HepG2 (cell line): Measurements from ENCODE around the gene CDYL2. TPM values are rescaled to one million over a fixed set of nuclear protein-coding genes. Genes with fewer than 3 reads are reported as not detected.

Source experiments
- CHD4 ChIP-seq: fragments of 200-600 bp; sonication (generic); IDR thresholded peaks from 2 replicates; pipeline ENCODE4 v1.7.0; 2017; ENCODE audit warnings: mild to moderate bottlenecking, low read length, borderline replicate concordance
- FOXA1 ChIP-seq, 2 experiments: fragments of 450-650 bp in 1 of 2; sonication (generic) in 1 of 2; formaldehyde crosslinking in 1 of 2; IDR thresholded peaks; 2 replicates each; pipeline versions ENCODE4 v1.4.0 to v1.6.1; 2016 to 2020; ENCODE audit warnings: missing genetic modification reagents in 1 of 2
- HNRNPLL ChIP-seq: fragments of 200-400 bp; formaldehyde crosslinking; IDR thresholded peaks from 2 replicates; pipeline ENCODE4 v1.6.1; 2017; ENCODE audit warnings: mild to moderate bottlenecking, low read depth, low read length; ENCODE audit not compliant: poor library complexity, severe bottlenecking
- HOXA3 ChIP-seq: sonication (generic); formaldehyde crosslinking; IDR thresholded peaks from 2 replicates; pipeline ENCODE4 v1.5.0; 2020; ENCODE audit warnings: missing genetic modification reagents
- NCOA5 ChIP-seq: sonication (generic); formaldehyde crosslinking; IDR thresholded peaks from 2 replicates; pipeline ENCODE4 v1.4.0; 2020; ENCODE audit warnings: missing genetic modification reagents
- POLR2AphosphoS2 ChIP-seq: IDR thresholded peaks from 2 replicates; pipeline ENCODE4 v1.6.1; 2011; ENCODE audit warnings: low read depth, low read length, improper control_type of control experiment
- RBM39 ChIP-seq: fragments of 200-400 bp; formaldehyde crosslinking; IDR thresholded peaks from one replicate; pipeline ENCODE4 v1.6.1; 2018; ENCODE audit warnings: antibody characterized with exemption, mild to moderate bottlenecking, low read depth, low read length; ENCODE audit not compliant: poor library complexity, severe bottlenecking
- SIX4 ChIP-seq: sonication (generic); formaldehyde crosslinking; IDR thresholded peaks from 2 replicates; pipeline ENCODE4 v1.4.0; 2020; ENCODE audit warnings: missing genetic modification reagents
- SMYD3 ChIP-seq: sonication (generic); formaldehyde crosslinking; IDR thresholded peaks from 2 replicates; pipeline ENCODE4 v1.8.1; 2023; ENCODE audit warnings: mild to moderate bottlenecking, missing genetic modification reagents
- ZBTB42 ChIP-seq: sonication (generic); formaldehyde crosslinking; IDR thresholded peaks from 2 replicates; pipeline ENCODE4 v1.5.0; 2020; ENCODE audit warnings: mild to moderate bottlenecking, missing genetic modification reagents
- ZNF160 ChIP-seq: sonication (generic); formaldehyde crosslinking; IDR thresholded peaks from 2 replicates; pipeline ENCODE4 v1.8.0; 2022; ENCODE audit warnings: mild to moderate bottlenecking, inconsistent platforms, missing genetic modification reagents
- ZNF3 ChIP-seq: IDR thresholded peaks from 2 replicates; pipeline ENCODE4 v1.7.0; 2017; ENCODE audit warnings: inconsistent platforms
- ZNF713 ChIP-seq: sonication (generic); formaldehyde crosslinking; IDR thresholded peaks from 2 replicates; pipeline ENCODE4 v1.4.0; 2020; ENCODE audit warnings: mild to moderate bottlenecking, missing genetic modification reagents
- ZNF816 ChIP-seq: sonication (generic); formaldehyde crosslinking; IDR thresholded peaks from 2 replicates; pipeline ENCODE4 v1.8.0; 2022; ENCODE audit warnings: missing genetic modification reagents, mild to moderate bottlenecking, borderline replicate concordance
- ZSCAN30 ChIP-seq: sonication (generic); formaldehyde crosslinking; IDR thresholded peaks from 2 replicates; pipeline ENCODE4 v1.5.0; 2020; ENCODE audit warnings: mild to moderate bottlenecking, missing genetic modification reagents
- polyA plus RNA-seq, 8 experiments: library from polyadenylated mRNA; depleted of rRNA in 3 of 8; stranded (reverse) in 7 of 8; unstranded in 1 of 8; fragments of >200 nt; fragmentation: Illumina TruSeq in 4 of 8; extraction: Trizol in 4 of 8; gene quantifications; 2 replicates each; pipeline versions ENCODE4 v1.2.1 to v1.2.3, GENCODE V29; 2011 to 2016; ENCODE audit warnings: low read depth in 4 of 8, missing spikeins in 1 of 8, mixed read lengths in 1 of 8; ENCODE audit not compliant: insufficient read depth in 1 of 8
- total RNA-seq, 5 experiments: library from RNA; depleted of rRNA; stranded (reverse); fragments of >200 nt; fragmentation: Illumina TruSeq; extraction: Trizol; gene quantifications; 2 replicates each; pipeline ENCODE4 v1.2.3, GENCODE V29; 2016; ENCODE audit warnings: low read depth in 1 of 5
- TF ChIP-seq, protein P1 (sequence below): sonication (generic); formaldehyde crosslinking; IDR thresholded peaks from 2 replicates; pipeline ENCODE4 v1.8.0; 2022; ENCODE audit warnings: mild to moderate bottlenecking, missing genetic modification reagents; ENCODE audit not compliant: insufficient replicate concordance
- TF ChIP-seq, protein P2 (sequence below): sonication (generic); formaldehyde crosslinking; IDR thresholded peaks from 2 replicates; pipeline ENCODE4 v1.8.0; 2022; ENCODE audit warnings: low read depth, missing genetic modification reagents
- TF ChIP-seq, protein P3 (sequence below): conservative IDR thresholded peaks from 2 replicates; pipeline ENCODE4 v1.6.1; 2018; ENCODE audit warnings: missing genetic modification reagents
- TF ChIP-seq, protein P4 (sequence below): IDR thresholded peaks from 2 replicates; pipeline ENCODE4 v1.6.1; 2016; ENCODE audit warnings: missing compliant biosample characterization, missing genetic modification reagents, borderline replicate concordance
- TF ChIP-seq, protein P5 (sequence below): sonication (generic); formaldehyde crosslinking; IDR thresholded peaks from 2 replicates; pipeline ENCODE4 v1.4.0; 2020; ENCODE audit warnings: mild to moderate bottlenecking, missing genetic modification reagents
- TF ChIP-seq, protein P6 (sequence below): sonication (generic); formaldehyde crosslinking; conservative IDR thresholded peaks from 2 replicates; pipeline ENCODE4 v1.8.0; 2022; ENCODE audit warnings: mild to moderate bottlenecking, moderate library complexity, missing genetic modification reagents

CDYL2 gene
- total and polyA plus RNA-seq, 2 of the 13 experiments (the other 11 are each of a cell fraction or from before 2014, with no cell fraction given), result 0.07 to 0.35 TPM

DNA sequence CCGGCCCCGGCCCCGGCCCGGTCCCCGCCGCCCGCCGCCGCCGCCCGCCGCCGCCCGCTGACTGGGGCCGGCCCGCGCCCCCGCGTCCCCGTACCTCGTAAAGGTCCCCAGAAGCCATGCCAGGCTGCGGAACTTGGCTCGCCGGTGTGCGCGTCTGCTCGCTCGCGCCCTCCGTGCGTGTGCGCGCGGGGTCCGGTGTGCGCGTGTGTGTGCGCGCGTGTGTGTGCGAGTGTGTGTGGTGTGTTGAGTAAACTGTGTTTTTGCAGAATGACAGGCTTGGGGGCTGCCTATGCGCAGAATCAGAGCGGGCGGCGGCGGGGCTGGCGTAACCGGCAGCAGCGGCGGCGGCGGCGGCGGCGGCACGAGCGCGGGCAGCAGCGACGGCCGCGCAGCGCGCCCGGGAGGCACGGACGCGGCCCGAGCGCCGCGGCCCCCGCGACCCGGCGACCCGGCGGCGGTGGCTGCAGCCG, 307 bp downstream of the CDYL2 start (continued):
- TF ChIP-seq, protein P1, sequence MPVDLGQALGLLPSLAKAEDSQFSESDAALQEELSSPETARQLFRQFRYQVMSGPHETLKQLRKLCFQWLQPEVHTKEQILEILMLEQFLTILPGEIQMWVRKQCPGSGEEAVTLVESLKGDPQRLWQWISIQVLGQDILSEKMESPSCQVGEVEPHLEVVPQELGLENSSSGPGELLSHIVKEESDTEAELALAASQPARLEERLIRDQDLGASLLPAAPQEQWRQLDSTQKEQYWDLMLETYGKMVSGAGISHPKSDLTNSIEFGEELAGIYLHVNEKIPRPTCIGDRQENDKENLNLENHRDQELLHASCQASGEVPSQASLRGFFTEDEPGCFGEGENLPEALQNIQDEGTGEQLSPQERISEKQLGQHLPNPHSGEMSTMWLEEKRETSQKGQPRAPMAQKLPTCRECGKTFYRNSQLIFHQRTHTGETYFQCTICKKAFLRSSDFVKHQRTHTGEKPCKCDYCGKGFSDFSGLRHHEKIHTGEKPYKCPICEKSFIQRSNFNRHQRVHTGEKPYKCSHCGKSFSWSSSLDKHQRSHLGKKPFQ, result no peak
- TF ChIP-seq SIX4 (CRISPR knock-in tag) (no peak), HOXA3 (CRISPR knock-in tag) (no peak), CHD4 (no peak), NCOA5 (no peak), ZNF713 (no peak), HNRNPLL (peak; percentile 80), SMYD3 (CRISPR knock-in tag) (no peak), RBM39 (no peak), ZBTB42 (no peak), POLR2AphosphoS2 (no peak), ZNF3 (no peak), FOXA1 (IDR thresholded peaks at IDR 0.05) (no peak), FOXA1 (CRISPR knock-in tag; IDR thresholded peaks at IDR 0.05) (peak; percentile 59), ZSCAN30 (no peak), ZNF160 (CRISPR knock-in tag) (no peak), ZNF816 (CRISPR knock-in tag) (no peak)
- TF ChIP-seq, protein P2, sequence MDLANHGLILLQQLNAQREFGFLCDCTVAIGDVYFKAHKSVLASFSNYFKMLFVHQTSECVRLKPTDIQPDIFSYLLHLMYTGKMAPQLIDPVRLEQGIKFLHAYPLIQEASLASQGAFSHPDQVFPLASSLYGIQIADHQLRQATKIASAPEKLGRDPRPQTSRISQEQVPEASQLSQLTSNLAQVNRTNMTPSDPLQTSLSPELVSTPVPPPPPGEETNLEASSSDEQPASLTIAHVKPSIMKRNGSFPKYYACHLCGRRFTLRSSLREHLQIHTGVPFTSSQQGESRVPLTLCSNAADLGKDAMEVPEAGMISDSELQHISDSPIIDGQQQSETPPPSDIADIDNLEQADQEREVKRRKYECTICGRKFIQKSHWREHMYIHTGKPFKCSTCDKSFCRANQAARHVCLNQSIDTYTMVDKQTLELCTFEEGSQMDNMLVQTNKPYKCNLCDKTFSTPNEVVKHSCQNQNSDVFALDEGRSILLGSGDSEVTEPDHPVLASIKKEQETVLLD (CRISPR knock-in tag), result peak; percentile 60; the same call in 1 of the 2 replicates
- TF ChIP-seq, protein P3, sequence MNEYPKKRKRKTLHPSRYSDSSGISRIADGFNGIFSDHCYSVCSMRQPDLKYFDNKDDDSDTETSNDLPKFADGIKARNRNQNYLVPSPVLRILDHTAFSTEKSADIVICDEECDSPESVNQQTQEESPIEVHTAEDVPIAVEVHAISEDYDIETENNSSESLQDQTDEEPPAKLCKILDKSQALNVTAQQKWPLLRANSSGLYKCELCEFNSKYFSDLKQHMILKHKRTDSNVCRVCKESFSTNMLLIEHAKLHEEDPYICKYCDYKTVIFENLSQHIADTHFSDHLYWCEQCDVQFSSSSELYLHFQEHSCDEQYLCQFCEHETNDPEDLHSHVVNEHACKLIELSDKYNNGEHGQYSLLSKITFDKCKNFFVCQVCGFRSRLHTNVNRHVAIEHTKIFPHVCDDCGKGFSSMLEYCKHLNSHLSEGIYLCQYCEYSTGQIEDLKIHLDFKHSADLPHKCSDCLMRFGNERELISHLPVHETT, result 0 out of 2 replicates have a peak, but pooled peaks have one; percentile 42
- TF ChIP-seq, protein P4, sequence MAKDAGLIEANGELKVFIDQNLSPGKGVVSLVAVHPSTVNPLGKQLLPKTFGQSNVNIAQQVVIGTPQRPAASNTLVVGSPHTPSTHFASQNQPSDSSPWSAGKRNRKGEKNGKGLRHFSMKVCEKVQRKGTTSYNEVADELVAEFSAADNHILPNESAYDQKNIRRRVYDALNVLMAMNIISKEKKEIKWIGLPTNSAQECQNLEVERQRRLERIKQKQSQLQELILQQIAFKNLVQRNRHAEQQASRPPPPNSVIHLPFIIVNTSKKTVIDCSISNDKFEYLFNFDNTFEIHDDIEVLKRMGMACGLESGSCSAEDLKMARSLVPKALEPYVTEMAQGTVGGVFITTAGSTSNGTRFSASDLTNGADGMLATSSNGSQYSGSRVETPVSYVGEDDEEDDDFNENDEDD (CRISPR knock-in tag), result peak; percentile 30; the same call in 1 of the 2 replicates
- TF ChIP-seq, protein P5, sequence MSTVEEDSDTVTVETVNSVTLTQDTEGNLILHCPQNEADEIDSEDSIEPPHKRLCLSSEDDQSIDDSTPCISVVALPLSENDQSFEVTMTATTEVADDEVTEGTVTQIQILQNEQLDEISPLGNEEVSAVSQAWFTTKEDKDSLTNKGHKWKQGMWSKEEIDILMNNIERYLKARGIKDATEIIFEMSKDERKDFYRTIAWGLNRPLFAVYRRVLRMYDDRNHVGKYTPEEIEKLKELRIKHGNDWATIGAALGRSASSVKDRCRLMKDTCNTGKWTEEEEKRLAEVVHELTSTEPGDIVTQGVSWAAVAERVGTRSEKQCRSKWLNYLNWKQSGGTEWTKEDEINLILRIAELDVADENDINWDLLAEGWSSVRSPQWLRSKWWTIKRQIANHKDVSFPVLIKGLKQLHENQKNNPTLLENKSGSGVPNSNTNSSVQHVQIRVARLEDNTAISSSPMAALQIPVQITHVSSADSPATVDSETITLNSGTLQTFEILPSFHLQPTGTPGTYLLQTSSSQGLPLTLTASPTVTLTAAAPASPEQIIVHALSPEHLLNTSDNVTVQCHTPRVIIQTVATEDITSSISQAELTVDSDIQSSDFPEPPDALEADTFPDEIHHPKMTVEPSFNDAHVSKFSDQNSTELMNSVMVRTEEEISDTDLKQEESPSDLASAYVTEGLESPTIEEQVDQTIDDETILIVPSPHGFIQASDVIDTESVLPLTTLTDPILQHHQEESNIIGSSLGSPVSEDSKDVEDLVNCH (CRISPR knock-in tag), result no peak
- TF ChIP-seq, protein P6, sequence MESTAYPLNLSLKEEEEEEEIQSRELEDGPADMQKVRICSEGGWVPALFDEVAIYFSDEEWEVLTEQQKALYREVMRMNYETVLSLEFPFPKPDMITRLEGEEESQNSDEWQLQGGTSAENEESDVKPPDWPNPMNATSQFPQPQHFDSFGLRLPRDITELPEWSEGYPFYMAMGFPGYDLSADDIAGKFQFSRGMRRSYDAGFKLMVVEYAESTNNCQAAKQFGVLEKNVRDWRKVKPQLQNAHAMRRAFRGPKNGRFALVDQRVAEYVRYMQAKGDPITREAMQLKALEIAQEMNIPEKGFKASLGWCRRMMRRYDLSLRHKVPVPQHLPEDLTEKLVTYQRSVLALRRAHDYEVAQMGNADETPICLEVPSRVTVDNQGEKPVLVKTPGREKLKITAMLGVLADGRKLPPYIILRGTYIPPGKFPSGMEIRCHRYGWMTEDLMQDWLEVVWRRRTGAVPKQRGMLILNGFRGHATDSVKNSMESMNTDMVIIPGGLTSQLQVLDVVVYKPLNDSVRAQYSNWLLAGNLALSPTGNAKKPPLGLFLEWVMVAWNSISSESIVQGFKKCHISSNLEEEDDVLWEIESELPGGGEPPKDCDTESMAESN (CRISPR knock-in tag), result no peak
